GM12874 (cell line): ENCODE measurements around the gene GRB14.

Experiments
- CTCF ChIP-seq: IDR thresholded peaks from 2 replicates; pipeline ENCODE4 v1.5.1; 2011; ENCODE audit warnings: low read depth, mild to moderate bottlenecking, control low read depth, low read length, moderate library complexity; ENCODE audit not compliant: insufficient read depth

Gene GRB14

GRCh38 chr2:164625378-164625971, 4.2 kb upstream of the GRB14 start:
- TF ChIP-seq CTCF, result no peak

DNA sequence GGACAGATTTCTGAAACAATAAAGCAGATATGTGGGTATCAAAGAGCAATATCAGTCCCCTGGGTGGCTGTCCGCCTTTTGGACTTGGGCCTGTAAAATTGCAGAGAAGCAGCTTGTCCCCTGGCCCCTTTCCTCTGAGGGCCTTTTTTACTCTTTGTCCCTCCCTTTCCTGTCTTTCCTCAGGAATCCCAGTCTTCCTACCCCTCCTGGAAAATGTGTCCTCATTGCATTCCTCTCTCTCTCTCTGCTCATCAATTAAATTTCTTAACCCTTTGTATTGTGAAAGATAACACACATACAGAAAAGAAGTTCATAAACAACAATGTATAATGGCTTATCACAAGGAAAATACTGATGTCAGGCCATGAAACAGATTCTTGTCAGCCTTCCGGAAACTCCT, 3.0 kb upstream of the GRB14 start:
- TF ChIP-seq CTCF, result no peak

DNA sequence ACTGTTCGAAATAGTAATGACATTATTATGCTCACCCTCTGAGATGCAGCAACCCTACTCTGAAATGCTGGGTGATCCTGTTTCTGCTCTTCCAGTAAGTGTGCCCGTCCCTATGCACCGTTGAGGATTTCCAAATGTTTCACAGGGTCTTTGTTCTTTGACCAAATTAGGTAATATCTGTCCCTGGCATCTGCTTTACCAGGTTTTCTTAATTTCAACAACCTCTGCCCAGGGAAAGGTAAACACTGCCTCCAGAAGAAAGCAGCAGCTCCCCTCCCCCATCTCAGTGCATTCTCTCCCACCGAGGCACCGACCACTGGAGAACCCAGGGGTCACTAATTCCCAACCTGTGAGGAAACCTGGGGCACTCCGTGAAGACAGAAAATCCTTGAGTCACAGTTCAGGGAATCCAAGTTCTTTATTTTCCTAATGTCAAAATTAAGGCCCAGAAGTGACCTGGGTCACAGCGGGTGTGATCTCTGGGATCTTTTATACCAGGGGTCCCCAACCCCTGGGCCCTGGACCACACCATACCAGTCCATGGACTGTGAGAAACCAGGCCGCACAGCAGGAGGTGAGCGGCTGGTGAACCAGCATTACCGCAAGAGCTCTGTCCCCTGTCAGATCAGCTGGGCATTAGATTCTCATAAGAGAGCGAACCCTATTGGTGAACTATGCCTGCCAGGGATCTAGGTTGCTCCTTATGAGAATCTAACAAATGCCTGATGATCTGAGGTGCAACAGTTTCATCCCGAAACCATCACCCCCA, 1.2 kb upstream of the GRB14 start:
- TF ChIP-seq CTCF, result no peak

DNA sequence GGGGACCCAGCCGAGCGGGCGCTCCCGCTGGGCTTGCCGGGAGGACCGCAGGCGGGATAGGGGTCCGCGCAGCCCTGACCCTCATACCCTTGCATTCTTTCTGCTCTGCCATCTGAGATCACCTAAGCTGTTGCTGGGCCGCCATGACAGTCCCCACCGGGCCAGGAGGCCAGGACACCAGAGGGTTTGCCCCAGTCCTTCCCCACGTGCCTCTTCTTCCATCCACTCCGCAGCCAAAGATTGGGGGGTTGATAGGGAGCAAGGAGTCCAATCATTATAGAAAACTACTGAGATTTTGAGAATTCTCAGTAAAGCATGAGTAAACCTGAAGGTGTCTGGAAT, 453 bp upstream of the GRB14 start:
- no peak for TF ChIP-seq CTCF

DNA sequence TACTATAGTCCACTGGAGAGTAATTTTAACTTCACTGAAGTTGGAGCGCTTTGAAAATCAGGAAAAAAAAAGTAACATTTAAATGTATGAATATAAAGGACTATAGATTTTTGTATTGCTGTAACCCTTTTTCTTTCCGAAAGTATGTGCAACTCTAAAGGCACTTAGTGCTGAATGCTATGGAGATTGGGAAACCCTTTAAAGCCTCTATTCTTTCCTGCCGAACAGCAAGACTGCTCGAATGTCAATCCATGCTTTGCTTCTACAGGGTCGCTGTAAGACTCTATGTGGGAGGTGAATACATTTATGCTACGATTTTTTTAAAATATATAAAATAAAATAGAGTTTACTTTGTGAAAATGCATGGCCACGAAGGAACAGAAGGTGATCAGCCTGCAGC, 825 bp downstream of the GRB14 start:
- no peak for TF ChIP-seq CTCF

- TF ChIP-seq CTCF, result no peak
Observed at GRCh38 chr2:164617466-164617865, 3.8 kb downstream of the GRB14 start.

GRCh38 chr2:164613321-164613982, 7.8 kb downstream of the GRB14 start:
- no peak for TF ChIP-seq CTCF
